HG02798 (cell line): Measurements from ENCODE around the gene PRR15L.
"Not testable (repeated sequence)": the region's sequence is repeated elsewhere in the genome, so short reads cannot be mapped to it uniquely, and the experiment has no call there.

Source experiments
- ATAC-seq: cut with Tn5 transposase; IDR thresholded peaks from one replicate; pipeline ENCODE4 v1.9.1; 2021; ENCODE audit warnings: mild to moderate bottlenecking; ENCODE audit not compliant: unreplicated experiment, poor library complexity

PRR15L gene, protein sequence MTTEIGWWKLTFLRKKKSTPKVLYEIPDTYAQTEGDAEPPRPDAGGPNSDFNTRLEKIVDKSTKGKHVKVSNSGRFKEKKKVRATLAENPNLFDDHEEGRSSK

DNA sequence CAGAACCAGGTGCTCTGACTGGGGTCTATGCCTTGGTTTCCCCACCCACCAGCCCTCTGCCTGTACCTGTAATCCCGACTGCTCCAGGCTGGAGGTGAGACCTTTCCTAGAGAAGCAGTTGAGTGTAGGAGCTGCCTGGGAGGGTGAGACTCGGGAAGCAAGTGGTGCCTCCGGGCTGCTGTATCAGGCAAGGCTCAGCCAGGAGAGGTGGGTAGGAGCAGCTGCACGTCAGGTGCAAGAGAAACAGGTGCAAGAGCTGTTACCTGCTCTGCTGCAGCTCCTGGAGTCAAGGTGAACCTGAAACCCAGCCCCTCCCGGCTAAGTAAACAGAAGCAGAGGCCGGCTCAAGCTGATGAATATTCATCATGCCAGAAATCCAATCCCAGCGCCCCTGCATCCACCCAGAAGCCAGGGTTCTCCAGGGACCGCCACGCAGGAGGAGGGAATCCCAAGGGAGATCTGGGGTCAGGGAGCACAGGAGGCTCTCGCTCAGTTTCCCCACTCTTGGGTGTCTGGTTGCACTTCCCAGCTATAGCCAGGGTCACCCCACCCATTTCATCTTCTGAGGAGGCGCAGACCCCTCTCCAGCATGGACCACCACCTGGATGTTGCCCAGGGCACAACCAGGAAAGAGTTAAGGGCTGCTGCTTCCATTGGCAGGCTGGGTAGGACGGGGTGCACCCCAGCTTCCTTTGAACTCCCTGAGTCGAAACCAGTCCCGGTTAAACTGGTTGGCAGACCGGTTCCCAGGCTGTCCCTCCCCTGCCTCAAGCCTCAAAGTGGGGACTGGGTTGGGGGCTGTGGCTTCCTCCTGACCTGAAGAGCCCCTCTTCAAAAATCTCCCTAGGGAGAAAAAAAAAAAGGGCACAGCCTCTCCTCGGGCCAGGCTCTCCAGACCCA, at the start of gene PRR15L:
TSS of gene PRR15L (minus strand) at position 293 of the 900 bp plus-strand sequence. CDS start 4,649 bp downstream, outside the sequence.
- no peak for ATAC-seq

GRCh38 chr17:48006936-48007709, 49.4 kb upstream of the PRR15L start:
- no peak for ATAC-seq

DNA sequence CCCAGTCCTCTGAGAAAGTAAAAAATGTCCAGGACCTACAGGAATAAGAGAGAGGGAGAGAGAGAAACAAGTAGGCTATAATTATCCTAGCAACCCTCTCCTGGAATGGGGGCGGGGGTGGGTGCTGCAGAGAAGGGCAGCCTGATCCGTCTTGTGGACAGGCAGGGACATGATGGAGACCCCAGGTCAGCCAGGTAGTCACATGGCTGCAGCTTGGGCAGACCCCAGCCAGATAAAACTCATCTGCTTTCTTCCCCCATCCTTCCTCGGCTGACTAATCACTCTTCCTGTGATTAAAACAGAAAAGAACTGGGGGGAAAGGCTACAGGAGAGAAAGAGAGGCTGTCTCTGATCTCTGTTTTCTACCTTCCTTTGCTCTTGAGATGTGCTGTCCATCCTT, 47.3 kb upstream of the PRR15L start:
- no peak for ATAC-seq

- no peak for ATAC-seq
These were observed 45.9 kb upstream of the PRR15L start for GRCh38 chr17:48003417-48004151.

DNA sequence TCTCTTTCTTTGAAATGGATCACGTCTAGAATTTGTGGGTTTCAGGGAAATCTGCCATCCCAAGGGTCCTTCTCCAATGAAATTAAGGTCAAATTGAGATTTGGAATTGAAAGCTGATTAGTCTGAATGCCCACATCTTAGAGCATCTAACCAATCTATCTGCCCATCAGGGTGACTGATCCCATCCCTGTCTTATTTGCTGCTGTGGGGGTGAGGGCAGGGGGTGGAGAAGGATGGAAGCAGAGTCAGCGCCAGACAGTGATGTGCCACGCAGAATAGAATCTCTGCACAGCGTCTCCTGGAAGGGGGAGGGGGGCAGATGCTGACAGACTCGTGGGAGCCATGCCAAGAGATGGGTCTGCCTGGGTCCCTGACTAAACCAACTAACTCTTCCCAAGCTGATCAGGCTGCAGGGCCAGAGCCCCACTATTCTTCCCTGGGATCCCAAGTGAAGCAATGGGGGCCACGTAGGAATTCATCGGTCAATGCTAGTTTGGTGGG, 45.3 kb upstream of the PRR15L start:
- ATAC-seq: no peak

DNA sequence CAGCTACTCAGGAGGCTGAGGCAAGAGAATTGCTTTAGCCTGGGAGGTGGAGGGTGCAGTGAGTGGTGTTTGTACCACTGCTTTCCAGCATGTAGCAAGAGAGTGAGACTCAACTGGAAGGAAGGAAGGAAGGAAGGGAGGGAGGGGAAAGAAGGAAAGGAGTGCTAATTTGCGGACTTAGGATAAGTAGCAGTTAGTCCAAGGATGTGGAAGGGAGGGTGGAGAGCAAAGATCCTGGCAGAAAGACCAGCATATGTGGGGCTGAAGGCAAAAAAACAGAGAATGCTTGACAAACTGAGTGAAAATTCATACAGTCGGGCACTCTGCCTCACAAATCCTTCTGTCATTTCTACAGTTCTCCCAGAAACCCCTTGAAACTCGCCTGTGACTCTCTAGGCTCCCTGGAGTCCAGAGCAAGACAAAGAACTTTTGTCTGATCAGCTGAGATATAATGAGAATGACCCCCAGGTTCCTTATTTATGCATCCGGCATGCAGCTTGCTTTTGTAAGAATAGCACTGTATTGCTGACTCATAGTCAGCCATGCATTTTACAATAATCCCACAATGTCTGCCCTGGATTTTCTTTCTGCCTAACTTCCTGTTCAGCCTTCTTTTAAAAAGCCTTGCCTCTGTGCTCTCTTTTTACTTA, 44.7 kb upstream of the PRR15L start:
- peak; percentile 31 for ATAC-seq

DNA sequence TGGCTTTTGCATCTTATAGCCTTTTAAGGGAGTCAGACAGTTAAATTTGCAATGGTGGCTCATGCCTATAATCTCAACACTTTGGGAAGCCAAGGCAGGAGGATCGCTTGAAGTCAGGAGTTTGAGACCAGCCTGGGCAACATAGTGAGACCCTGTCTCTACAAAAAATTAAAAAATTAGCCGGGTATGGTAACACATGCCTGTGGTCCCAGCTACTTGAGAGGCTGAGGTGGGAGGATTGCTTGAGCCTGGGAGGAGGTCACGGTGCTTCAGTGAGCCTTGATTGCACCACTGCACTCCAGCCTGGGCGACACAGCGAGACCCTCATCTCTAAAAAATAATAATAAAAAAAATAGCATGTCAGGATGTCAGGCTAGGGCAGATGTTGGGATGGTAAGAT, 44.0 kb upstream of the PRR15L start:
- ATAC-seq: not testable (repeated sequence)

GRCh38 chr17:48001197-48001596, 43.5 kb upstream of the PRR15L start:
- no peak for ATAC-seq

DNA sequence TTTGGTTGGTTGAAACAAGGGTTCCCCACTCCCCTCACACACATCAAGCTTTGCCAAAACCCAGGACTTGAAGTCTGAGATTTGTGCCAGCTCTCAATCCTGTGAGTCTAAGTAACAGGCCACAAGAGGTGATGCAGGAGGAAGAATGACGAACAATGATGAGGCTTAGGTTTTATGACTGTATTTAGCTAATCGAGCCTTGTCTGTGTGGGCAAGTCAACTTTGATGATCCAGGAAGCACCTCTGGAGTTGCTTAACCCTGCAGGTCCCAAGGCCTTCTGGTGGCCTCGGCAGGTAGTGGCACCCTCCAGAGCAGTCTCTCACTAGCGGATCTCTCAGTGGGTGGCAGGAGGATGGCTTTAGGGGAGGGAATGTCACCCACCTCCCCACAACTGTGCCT, 41.9 kb upstream of the PRR15L start:
- no peak for ATAC-seq

DNA sequence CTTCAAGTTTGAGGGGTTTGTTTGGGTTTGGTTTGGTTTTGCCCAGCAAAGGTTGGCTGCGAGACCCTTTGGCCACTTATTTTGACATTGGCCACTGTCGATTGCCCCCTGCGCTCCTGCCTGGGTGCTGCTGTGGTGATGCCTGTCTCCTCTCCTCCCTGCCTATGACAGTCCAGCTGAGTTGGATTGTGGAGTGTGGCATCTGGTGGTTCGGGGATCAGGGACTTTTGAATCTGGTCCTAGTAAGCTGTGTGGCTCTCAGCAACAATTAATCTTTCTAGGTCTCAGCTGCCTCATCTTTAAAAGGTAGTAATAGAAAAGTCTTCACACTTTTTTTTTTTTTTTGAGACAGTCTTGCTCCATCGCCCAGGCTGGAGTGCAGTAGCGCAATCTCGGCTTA, 40.4 kb upstream of the PRR15L start:
- ATAC-seq: no peak

GRCh38 chr17:47997586-47997985, 39.9 kb upstream of the PRR15L start:
- no peak for ATAC-seq

DNA sequence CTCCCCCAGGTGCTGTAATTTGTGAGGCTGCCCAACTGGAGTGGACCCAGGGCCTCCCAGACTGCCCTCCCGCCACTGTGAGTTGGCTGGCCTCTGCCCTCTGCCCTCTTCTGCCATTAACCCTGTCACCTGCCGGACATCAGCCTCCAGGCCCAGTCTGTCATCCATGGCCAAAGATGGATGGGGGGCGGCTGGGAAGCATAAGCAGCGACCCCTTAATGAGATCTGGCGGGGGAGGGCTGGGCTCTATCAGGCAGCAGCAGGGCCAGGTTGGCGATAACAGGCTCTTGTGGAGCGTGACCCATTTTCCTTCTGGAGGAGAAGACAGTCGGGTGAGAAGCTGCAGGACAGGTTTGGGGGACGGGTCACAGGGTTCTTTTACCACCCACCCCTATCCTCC, 38.5 kb upstream of the PRR15L start:
- ATAC-seq: no peak

DNA sequence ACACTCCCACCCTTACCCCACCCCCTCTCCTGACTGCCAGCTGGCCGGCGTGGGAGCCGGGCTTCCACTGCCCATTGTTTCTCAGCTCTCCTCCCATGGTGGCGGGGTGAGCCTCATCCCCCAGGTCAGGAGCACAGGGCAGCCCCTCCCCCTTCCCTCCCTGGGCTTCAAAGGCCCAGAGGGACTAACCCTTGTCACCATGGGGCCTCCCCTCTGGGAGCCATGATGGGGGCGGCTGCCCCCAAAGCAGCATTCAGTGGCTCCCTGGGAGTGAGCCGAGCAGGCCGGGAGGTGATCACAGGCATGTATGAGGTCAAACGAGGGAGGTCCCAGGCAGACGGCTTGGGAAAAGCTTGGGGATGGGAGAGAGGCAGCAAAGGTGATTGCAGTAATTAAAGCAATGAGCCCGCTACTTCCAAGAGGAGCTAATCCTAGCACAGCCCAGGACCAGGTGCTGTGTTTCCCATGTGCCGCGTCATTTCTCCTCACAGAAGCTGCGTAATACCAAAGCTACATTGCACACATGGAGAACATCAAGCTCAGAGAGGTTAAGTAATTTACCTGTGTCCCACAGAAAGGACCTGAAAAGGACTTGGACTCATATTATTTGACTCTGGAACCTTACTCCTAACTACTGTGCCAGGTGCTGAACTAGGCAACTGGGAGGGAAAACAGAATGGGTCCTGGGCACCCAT, 37.7 kb upstream of the PRR15L start:
- ATAC-seq: no peak

- no peak for ATAC-seq
These were observed 37.0 kb upstream of the PRR15L start for GRCh38 chr17:47994724-47995123.

GRCh38 chr17:47993964-47994363, 36.3 kb upstream of the PRR15L start:
- no peak for ATAC-seq

- ATAC-seq: no peak
These were observed 35.4 kb upstream of the PRR15L start for GRCh38 chr17:47993031-47993564.

- ATAC-seq: no peak
These were observed 34.5 kb upstream of the PRR15L start for GRCh38 chr17:47992216-47992615.

DNA sequence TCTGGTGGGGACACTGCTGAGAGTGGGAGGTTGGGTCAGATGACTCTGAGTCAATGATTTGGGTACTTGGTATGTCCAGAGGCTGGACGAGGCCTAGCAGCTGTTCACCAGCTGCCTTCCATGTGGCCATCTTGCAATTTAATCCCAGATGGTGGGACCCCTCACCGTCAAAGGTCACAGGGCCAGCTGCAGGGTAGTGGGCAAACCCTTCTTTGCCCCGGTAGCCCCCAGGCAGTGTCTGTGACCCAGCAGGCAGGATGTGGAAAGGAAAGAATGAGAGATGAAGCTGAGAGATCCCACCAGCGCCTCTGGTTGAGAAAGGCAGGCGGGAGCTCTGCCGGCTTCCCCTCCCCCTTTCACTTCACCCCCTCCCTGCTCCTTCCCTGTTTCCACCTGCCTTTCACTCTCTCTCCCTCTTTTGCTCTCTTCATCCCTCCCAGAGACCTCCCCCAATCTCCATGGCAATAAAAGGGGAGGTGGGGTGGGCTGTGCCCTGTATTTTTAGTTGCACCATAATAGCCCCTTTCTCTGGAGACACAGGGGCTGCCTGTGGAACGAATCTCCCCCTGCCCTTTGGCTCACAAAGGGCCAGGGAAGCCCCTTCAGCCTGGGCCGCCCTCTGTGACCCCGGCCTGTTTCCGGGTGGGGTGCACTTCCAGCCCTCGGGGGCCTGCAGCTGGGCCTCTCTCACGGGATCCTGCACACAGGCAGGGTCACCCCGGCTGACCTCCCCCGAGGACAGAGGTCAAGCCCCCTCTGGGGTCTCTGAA, 33.5 kb upstream of the PRR15L start:
- ATAC-seq: no peak
